GM23338 (cell line): ENCODE measurements around the gene MXRA7.
A peak's percentile ranks its signal among the peaks of the same experiment; 100 is the strongest.

Experiments used
- POLR2AphosphoS5 ChIP-seq: IDR thresholded peaks from 2 replicates; pipeline ENCODE4 v1.6.1; 2016; ENCODE audit warnings: antibody characterized with exemption, low read depth
- TF ChIP-seq, protein P1 (sequence below), 2 experiments: fragments of 200-600 bp in 1 of 2; sonication (generic) in 1 of 2; conservative IDR thresholded peaks; 2 replicates each; pipeline versions ENCODE4 v1.5.1 to v1.6.1; 2016 to 2017; ENCODE audit warnings: antibody characterized with exemption in 2 of 2, low read depth in 2 of 2, mild to moderate bottlenecking in 2 of 2, moderate library complexity in 1 of 2

DNA sequence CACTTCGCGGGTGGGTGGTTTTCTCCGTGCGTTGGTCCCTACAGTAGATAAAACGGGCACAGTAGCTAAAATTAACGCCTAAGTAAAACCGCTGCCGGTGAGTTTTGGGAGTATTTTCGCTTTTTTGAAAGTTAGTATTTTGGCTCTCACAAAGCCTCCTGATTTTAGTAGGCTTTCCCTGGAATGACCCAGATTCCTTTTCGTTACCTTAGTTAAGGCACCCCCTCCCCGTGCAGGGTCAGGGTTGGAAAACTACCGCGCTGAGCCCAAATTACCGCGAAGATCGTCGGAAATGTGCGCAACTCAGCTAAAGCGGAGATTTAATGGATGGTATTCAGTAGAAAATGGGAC, 38.9 kb downstream of the MXRA7 start:
- peak; percentile 62; the same call in 1 of the 2 replicates for TF ChIP-seq POLR2AphosphoS5
- TF ChIP-seq, protein P1, sequence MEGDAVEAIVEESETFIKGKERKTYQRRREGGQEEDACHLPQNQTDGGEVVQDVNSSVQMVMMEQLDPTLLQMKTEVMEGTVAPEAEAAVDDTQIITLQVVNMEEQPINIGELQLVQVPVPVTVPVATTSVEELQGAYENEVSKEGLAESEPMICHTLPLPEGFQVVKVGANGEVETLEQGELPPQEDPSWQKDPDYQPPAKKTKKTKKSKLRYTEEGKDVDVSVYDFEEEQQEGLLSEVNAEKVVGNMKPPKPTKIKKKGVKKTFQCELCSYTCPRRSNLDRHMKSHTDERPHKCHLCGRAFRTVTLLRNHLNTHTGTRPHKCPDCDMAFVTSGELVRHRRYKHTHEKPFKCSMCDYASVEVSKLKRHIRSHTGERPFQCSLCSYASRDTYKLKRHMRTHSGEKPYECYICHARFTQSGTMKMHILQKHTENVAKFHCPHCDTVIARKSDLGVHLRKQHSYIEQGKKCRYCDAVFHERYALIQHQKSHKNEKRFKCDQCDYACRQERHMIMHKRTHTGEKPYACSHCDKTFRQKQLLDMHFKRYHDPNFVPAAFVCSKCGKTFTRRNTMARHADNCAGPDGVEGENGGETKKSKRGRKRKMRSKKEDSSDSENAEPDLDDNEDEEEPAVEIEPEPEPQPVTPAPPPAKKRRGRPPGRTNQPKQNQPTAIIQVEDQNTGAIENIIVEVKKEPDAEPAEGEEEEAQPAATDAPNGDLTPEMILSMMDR (conservative IDR thresholded peaks at IDR 0.05; ENCODE audit: low read depth in 2 of 2): no peak
